Mesenchymal stem cell (in vitro differentiated cells and primary cell): ENCODE data around the gene CXCL14.

Experiments
- DNase-seq: peaks from one replicate; pipeline ENCODE4 v3.0.0-alpha.2; 2013
- H2AFZ ChIP-seq: one replicate; pipeline ENCODE4 v1.6.1; 2013; ENCODE audit warnings: low read depth, mild to moderate bottlenecking, control low read depth, inconsistent platforms, low read length, moderate library complexity
- H2AK5ac ChIP-seq: 2 replicates; pipeline ENCODE4 v1.6.1; 2013; ENCODE audit warnings: low read length, moderate library complexity, mild to moderate bottlenecking, inconsistent platforms; ENCODE audit not compliant: severe bottlenecking
- H2BK120ac ChIP-seq: one replicate; pipeline ENCODE4 v1.6.1; 2013; ENCODE audit warnings: low read depth, mild to moderate bottlenecking, inconsistent platforms, low read length, moderate library complexity
- H2BK12ac ChIP-seq, 2 experiments: one replicate each; pipeline ENCODE4 v1.6.1; 2013; ENCODE audit warnings: inconsistent platforms in 2 of 2, low read length in 2 of 2, mild to moderate bottlenecking in 2 of 2, moderate library complexity in 2 of 2, control low read depth in 1 of 2
- H2BK15ac ChIP-seq: one replicate; pipeline ENCODE4 v1.6.1; 2013; ENCODE audit warnings: mild to moderate bottlenecking, low read depth, inconsistent platforms; ENCODE audit not compliant: poor library complexity, severe bottlenecking
- H2BK5ac ChIP-seq: 2 replicates; pipeline ENCODE4 v1.6.1; 2013; ENCODE audit warnings: low read depth, mild to moderate bottlenecking, low read length, control low read depth, inconsistent platforms; ENCODE audit not compliant: poor library complexity, severe bottlenecking
- H3K14ac ChIP-seq, 2 experiments: one replicate each; pipeline ENCODE4 v1.6.1; 2013; ENCODE audit warnings: inconsistent platforms in 2 of 2, low read length in 2 of 2, control low read depth in 1 of 2, mild to moderate bottlenecking in 1 of 2, moderate library complexity in 1 of 2
- H3K18ac ChIP-seq, 2 experiments: one replicate each; pipeline ENCODE4 v1.6.1; 2013; ENCODE audit warnings: inconsistent platforms in 2 of 2, low read length in 2 of 2, control low read depth in 1 of 2, low read depth in 1 of 2, mild to moderate bottlenecking in 1 of 2
- H3K23ac ChIP-seq, 2 experiments: one replicate each; pipeline ENCODE4 v1.6.1; 2013; ENCODE audit warnings: inconsistent platforms in 2 of 2, low read length in 2 of 2, mild to moderate bottlenecking in 2 of 2, moderate library complexity in 2 of 2, control low read depth in 1 of 2
- H3K27ac ChIP-seq: 2 replicates; pipeline ENCODE4 v1.5.1; 2013; ENCODE audit warnings: mild to moderate bottlenecking, moderate library complexity, low read length, control low read depth, inconsistent platforms; ENCODE audit not compliant: poor library complexity, severe bottlenecking
- H3K27me3 ChIP-seq, 2 experiments: 2 replicates each; pipeline versions ENCODE4 v1.6.1 to v1.7.0; 2013; ENCODE audit warnings: low read length in 2 of 2, mild to moderate bottlenecking in 2 of 2, moderate library complexity in 2 of 2, control low read depth in 1 of 2, inconsistent platforms in 1 of 2; ENCODE audit not compliant: control insufficient read depth in 1 of 2, insufficient read depth in 1 of 2
- H3K36me3 ChIP-seq, 2 experiments: 2 replicates each; pipeline versions ENCODE4 v1.6.1 to v1.7.0; 2013; ENCODE audit warnings: low read length in 2 of 2, control low read depth in 1 of 2, inconsistent platforms in 1 of 2, low read depth in 1 of 2, mild to moderate bottlenecking in 1 of 2; ENCODE audit not compliant: insufficient read depth in 2 of 2, control insufficient read depth in 1 of 2
- H3K4ac ChIP-seq, 2 experiments: one replicate each; pipeline ENCODE4 v1.6.1; 2013; ENCODE audit warnings: inconsistent platforms in 2 of 2, low read length in 2 of 2, mild to moderate bottlenecking in 2 of 2, moderate library complexity in 2 of 2, control low read depth in 1 of 2, low read depth in 1 of 2
- H3K4me1 ChIP-seq: 2 replicates; pipeline ENCODE4 v1.6.1; 2013; ENCODE audit warnings: low read depth, low read length, control low read depth; ENCODE audit not compliant: control insufficient read depth, insufficient read depth
- H3K4me2 ChIP-seq: 2 replicates; pipeline ENCODE4 v1.6.1; 2013; ENCODE audit warnings: low read length, mild to moderate bottlenecking, inconsistent platforms; ENCODE audit not compliant: poor library complexity, severe bottlenecking
- H3K4me3 ChIP-seq, 2 experiments: 2 replicates each; pipeline versions ENCODE4 v1.5.1 to v1.7.0; 2013; ENCODE audit warnings: low read length in 2 of 2, mild to moderate bottlenecking in 2 of 2, control low read depth in 1 of 2, low read depth in 1 of 2; ENCODE audit not compliant: insufficient read depth in 1 of 2
- H3K79me1 ChIP-seq: replicated peaks from 2 replicates; pipeline ENCODE4 v1.6.1; 2013; ENCODE audit warnings: mild to moderate bottlenecking, control low read depth, low read length, inconsistent platforms; ENCODE audit not compliant: poor library complexity, severe bottlenecking
- H3K9ac ChIP-seq: 2 replicates; pipeline ENCODE4 v1.7.0; 2013; ENCODE audit warnings: mild to moderate bottlenecking, low read length, moderate library complexity
- H3K9me3 ChIP-seq: 2 replicates; pipeline ENCODE4 v1.7.0; 2013; ENCODE audit warnings: mild to moderate bottlenecking, low read length; ENCODE audit not compliant: control insufficient read depth
- H4K8ac ChIP-seq: one replicate; pipeline ENCODE4 v1.6.1; 2013; ENCODE audit warnings: inconsistent platforms, mild to moderate bottlenecking, low read length, moderate library complexity
- H4K91ac ChIP-seq: one replicate; pipeline ENCODE4 v1.6.1; 2013; ENCODE audit warnings: mild to moderate bottlenecking, low read length, inconsistent platforms
- WGBS: methylation state at CpG from one replicate; pipeline ENCODE4 v1.1.7; 2013; ENCODE audit warnings: mixed read lengths; 5-methylcytosine and 5-hydroxymethylcytosine counted together

CXCL14 gene

DNA sequence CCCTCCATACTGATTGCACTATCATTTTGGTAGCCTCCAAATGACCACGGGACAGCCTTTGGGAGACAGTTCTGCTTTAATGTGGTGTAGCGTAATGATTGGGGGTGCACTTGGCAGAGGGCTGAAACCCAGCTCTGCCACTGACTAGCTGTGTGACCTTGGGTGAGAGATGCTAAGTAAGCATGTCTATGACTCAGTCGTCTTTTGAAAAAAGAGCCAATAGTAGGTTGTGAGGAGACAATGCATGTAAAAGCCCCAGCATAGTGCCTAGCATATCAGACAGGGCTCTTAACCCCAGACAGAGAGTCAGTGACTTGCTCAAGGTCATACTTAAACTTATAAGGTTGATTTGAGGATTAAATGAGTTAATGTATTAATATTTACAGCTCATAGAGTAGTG, 18.0 kb upstream of the CXCL14 start:
- H2BK120ac ChIP-seq: no peak overlapping the region
- H3K9me3 ChIP-seq: no peaks in the 10 kb centered on the region
- H3K14ac ChIP-seq: no peak overlapping the region
- no peak overlapping the region for H3K18ac ChIP-seq
- no peak overlapping the region for H2AK5ac ChIP-seq
- no peak for DNase-seq
- H3K79me1 ChIP-seq: no peaks in the 10 kb centered on the region
- H2BK5ac ChIP-seq: no peak overlapping the region
- H3K27ac ChIP-seq: no peak overlapping the region
- no peak overlapping the region for H2BK12ac ChIP-seq
- WGBS: 93% methylated on average over 3 of the region's 3 CpGs
- H3K4me1 ChIP-seq: peaks cover 1% of the 10 kb centered on the region
- no peak overlapping the region for H3K9ac ChIP-seq
- no peaks in the 10 kb centered on the region for H3K36me3 ChIP-seq
- H3K27me3 ChIP-seq: peaks cover 16 to 56% of the 10 kb centered on the region in 2 experiments
- H3K4me2 ChIP-seq: no peak overlapping the region
- H2AFZ ChIP-seq: no peak overlapping the region
- no peak overlapping the region for H4K8ac ChIP-seq
- H3K23ac ChIP-seq: no peak overlapping the region
- H3K4ac ChIP-seq: no peak overlapping the region
- no peak overlapping the region for H4K91ac ChIP-seq
- no peak overlapping the region for H2BK15ac ChIP-seq
- no peak overlapping the region for H3K4me3 ChIP-seq

GRCh38 chr5:135596157-135596763, 17.5 kb upstream of the CXCL14 start:
- no peak overlapping the region for H2BK15ac ChIP-seq
- H3K36me3 ChIP-seq: no peaks in the 10 kb centered on the region
- H2BK5ac ChIP-seq: no peak overlapping the region
- WGBS: 90% methylated on average over 3 of the region's 5 CpGs
- no peaks in the 10 kb centered on the region for H3K79me1 ChIP-seq
- DNase-seq: no peak
- no peaks in the 10 kb centered on the region for H3K9me3 ChIP-seq
- no peak overlapping the region for H2BK12ac ChIP-seq
- no peak overlapping the region for H2AFZ ChIP-seq
- peaks cover 1% of the 10 kb centered on the region for H3K4me1 ChIP-seq
- no peak overlapping the region for H3K4me2 ChIP-seq
- no peak overlapping the region for H3K14ac ChIP-seq
- H3K9ac ChIP-seq: no peak overlapping the region
- H2BK120ac ChIP-seq: no peak overlapping the region
- H4K91ac ChIP-seq: no peak overlapping the region
- H3K4ac ChIP-seq: no peak overlapping the region
- H4K8ac ChIP-seq: no peak overlapping the region
- H2AK5ac ChIP-seq: no peak overlapping the region
- peaks cover 16 to 59% of the 10 kb centered on the region in 2 experiments for H3K27me3 ChIP-seq
- H3K4me3 ChIP-seq: no peak overlapping the region
- no peak overlapping the region for H3K18ac ChIP-seq
- no peak overlapping the region for H3K27ac ChIP-seq
- H3K23ac ChIP-seq: no peak overlapping the region

- H3K9me3 ChIP-seq: no peaks in the 10 kb centered on the region
- no peak overlapping the region for H2AK5ac ChIP-seq
- H3K4me2 ChIP-seq: no peak overlapping the region
- H2BK12ac ChIP-seq: no peak overlapping the region
- no peaks in the 10 kb centered on the region for H3K36me3 ChIP-seq
- no peak overlapping the region for H2AFZ ChIP-seq
- 71% methylated on average over 2 of the region's 2 CpGs for WGBS
- H3K23ac ChIP-seq: no peak overlapping the region
- no peak overlapping the region for H2BK120ac ChIP-seq
- H3K9ac ChIP-seq: no peak overlapping the region
- no peak overlapping the region for H2BK5ac ChIP-seq
- no peak overlapping the region for H4K8ac ChIP-seq
- H2BK15ac ChIP-seq: no peak overlapping the region
- peaks cover 19 to 67% of the 10 kb centered on the region in 2 experiments for H3K27me3 ChIP-seq
- no peak overlapping the region for H3K4ac ChIP-seq
- no peaks in the 10 kb centered on the region for H3K79me1 ChIP-seq
- no peak for DNase-seq
- H3K14ac ChIP-seq: no peak overlapping the region
- peaks cover 1% of the 10 kb centered on the region for H3K4me1 ChIP-seq
- H3K27ac ChIP-seq: no peak overlapping the region
- no peak overlapping the region for H3K4me3 ChIP-seq
- no peak overlapping the region for H3K18ac ChIP-seq
- H4K91ac ChIP-seq: no peak overlapping the region
Observed at GRCh38 chr5:135594416-135594960, 15.7 kb upstream of the CXCL14 start.

GRCh38 chr5:135593886-135594285, 15.1 kb upstream of the CXCL14 start:
- Histone ChIP-seq H3K4me1 (peaks cover 1% of the 10 kb centered on the region), H2BK15ac (no peak overlapping the region), H2BK120ac (no peak overlapping the region), H4K8ac (no peak overlapping the region), H3K14ac (no peak overlapping the region), H3K27me3 (peaks cover 19 to 62% of the 10 kb centered on the region in 2 experiments), H2AFZ (no peak overlapping the region), H3K36me3 (no peaks in the 10 kb centered on the region), H3K4me3 (no peak overlapping the region), H2BK12ac (no peak overlapping the region), H3K27ac (no peak overlapping the region), H3K9me3 (no peaks in the 10 kb centered on the region), H3K4ac (no peak overlapping the region), H3K18ac (no peak overlapping the region), H3K23ac (no peak overlapping the region), H3K4me2 (no peak overlapping the region), H2AK5ac (no peak overlapping the region), H3K79me1 (no peaks in the 10 kb centered on the region), H4K91ac (no peak overlapping the region), H3K9ac (no peak overlapping the region), H2BK5ac (no peak overlapping the region)
- DNase-seq: no peak
- WGBS: 53% methylated on average over 2 of the region's 2 CpGs
